HG03521 (cell line): ENCODE results near the gene EXO1.

ENCODE experiments used
- ATAC-seq: cut with Tn5 transposase; IDR thresholded peaks from one replicate; pipeline ENCODE4 v1.9.1; 2021; ENCODE audit warnings: mild to moderate bottlenecking, moderate library complexity; ENCODE audit not compliant: unreplicated experiment

EXO1 gene

GRCh38 chr1:241881440-241881839 is 33.4 kb downstream of the EXO1 start:
- ATAC-seq, result no peak

- ATAC-seq, result no peak
These were observed 35.2 kb downstream of the EXO1 start for GRCh38 chr1:241883159-241883558.

GRCh38 chr1:241888232-241888631 is 40.2 kb downstream of the EXO1 start:
- ATAC-seq, result no peak

- ATAC-seq, result no peak
These were observed 43.3 kb downstream of the EXO1 start for GRCh38 chr1:241891296-241891695.

- no peak for ATAC-seq
These were observed 46.0 kb downstream of the EXO1 start for GRCh38 chr1:241894016-241894415.

GRCh38 chr1:241895013-241895412 is 47.0 kb downstream of the EXO1 start:
- ATAC-seq, result no peak

- no peak for ATAC-seq
These were observed 48.6 kb downstream of the EXO1 start for GRCh38 chr1:241896670-241896962.

GRCh38 chr1:241899210-241899609 is 51.2 kb downstream of the EXO1 start:
- no peak for ATAC-seq

- ATAC-seq, result no peak
These were observed 52.4 kb downstream of the EXO1 start for GRCh38 chr1:241900381-241900780.

GRCh38 chr1:241902391-241903065 is 54.5 kb downstream of the EXO1 start:
- ATAC-seq, result no peak

GRCh38 chr1:241916196-241916595 is 68.2 kb downstream of the EXO1 start:
- ATAC-seq, result no peak

GRCh38 chr1:241917487-241917886 is 69.5 kb downstream of the EXO1 start:
- no peak for ATAC-seq

GRCh38 chr1:241918879-241919278 is 70.9 kb downstream of the EXO1 start:
- no peak for ATAC-seq

GRCh38 chr1:241924080-241924808 is 76.2 kb downstream of the EXO1 start:
- no peak for ATAC-seq

GRCh38 chr1:241926141-241926540 is 78.1 kb downstream of the EXO1 start:
- no peak for ATAC-seq

GRCh38 chr1:241927321-241927720 is 79.3 kb downstream of the EXO1 start:
- ATAC-seq, result no peak

- ATAC-seq, result no peak
These were observed 84.8 kb downstream of the EXO1 start for GRCh38 chr1:241932845-241933244.

GRCh38 chr1:241934201-241934848 is 86.3 kb downstream of the EXO1 start:
- ATAC-seq, result no peak

- no peak for ATAC-seq
These were observed 86.9 kb downstream of the EXO1 start for GRCh38 chr1:241934866-241935265.
